H1 (cell line): ENCODE data around the gene AANAT. TPM values are rescaled to one million over a fixed set of nuclear protein-coding genes. Genes with fewer than 3 reads are reported as not detected.
A peak's percentile ranks its signal among the peaks of the same experiment; 100 is the strongest.

ENCODE experiments used
- CTCF ChIA-PET: fragments of 300-600 bp; sonication (Branson Sonifier 250); formaldehyde crosslinking; loops from one replicate; lab custom pipeline; 2021; ENCODE audit not compliant: partially characterized antibody; lab: Charles Lee
- POLR2A ChIA-PET: fragments of 300-600 bp; sonication (Branson Sonifier 250); formaldehyde crosslinking; loops from one replicate; lab custom pipeline; 2021; ENCODE audit warnings: inconsistent platforms; ENCODE audit not compliant: partially characterized antibody; lab: Charles Lee
- DNase-seq, 2 experiments: peaks; one replicate each; pipeline versions ENCODE4 v3.0.0 to v3.0.0-alpha.2; 2010 to 2022; ENCODE audit warnings: low spot score in 2 of 2, low read depth in 1 of 2, mixed read lengths in 1 of 2
- FAIRE-seq: peaks from 2 replicates; lab custom pipeline; 2011; peaks lifted over from hg19 to GRCh38; lab: Jason Lieb, UNC
- H2AFZ ChIP-seq: 2 replicates; pipeline ENCODE4 v1.8.1; 2012; ENCODE audit warnings: low read length, inconsistent platforms
- H2AK5ac ChIP-seq: 2 replicates; pipeline ENCODE4 v1.6.1; 2013; ENCODE audit warnings: low read depth, low read length
- H2BK120ac ChIP-seq: replicated peaks from 2 replicates; pipeline ENCODE3; 2013; ENCODE audit warnings: low read depth, low read length, inconsistent platforms
- H2BK12ac ChIP-seq: 2 replicates; pipeline ENCODE4 v1.6.1; 2013; ENCODE audit warnings: low read depth, low read length
- H2BK15ac ChIP-seq: 2 replicates; pipeline ENCODE4 v1.6.1; 2013; ENCODE audit warnings: low read length
- H2BK20ac ChIP-seq: 2 replicates; pipeline ENCODE4 v1.6.1; 2013; ENCODE audit warnings: low read length
- H2BK5ac ChIP-seq: 2 replicates; pipeline ENCODE4 v1.6.1; 2013; ENCODE audit warnings: low read depth, low read length
- H3K14ac ChIP-seq: 2 replicates; pipeline ENCODE4 v1.6.1; 2013; ENCODE audit warnings: inconsistent platforms; ENCODE audit not compliant: insufficient read length
- H3K18ac ChIP-seq: 2 replicates; pipeline ENCODE4 v1.6.1; 2013; ENCODE audit warnings: low read length; ENCODE audit errors: extremely low read depth
- H3K23ac ChIP-seq: 2 replicates; pipeline ENCODE4 v1.6.1; 2013; ENCODE audit warnings: inconsistent platforms; ENCODE audit not compliant: insufficient read length
- H3K23me2 ChIP-seq: 2 replicates; pipeline ENCODE4 v1.6.1; 2013; ENCODE audit warnings: low read depth, low read length
- H3K27ac ChIP-seq: 2 replicates; pipeline ENCODE4 v1.6.1; 2011; ENCODE audit warnings: low read depth, low read length, inconsistent platforms
- H3K27me3 ChIP-seq, 4 experiments: replicated peaks in 1 of 4; 1 replicate in 1 of 4; 2 replicates in 3 of 4; pipeline versions ENCODE4 v1.6.1 to v1.8.1; 2011 to 2013; ENCODE audit warnings: low read length in 3 of 4, mild to moderate bottlenecking in 3 of 4, inconsistent platforms in 2 of 4, mixed read lengths in 2 of 4, moderate library complexity in 1 of 4; ENCODE audit not compliant: control insufficient read depth in 3 of 4, insufficient read depth in 3 of 4; ENCODE audit errors: extremely low read depth in 1 of 4
- H3K36me3 ChIP-seq, 4 experiments: 2 replicates each; pipeline versions ENCODE4 v1.6.1 to v1.8.1; 2011 to 2013; ENCODE audit warnings: mild to moderate bottlenecking in 4 of 4, low read length in 3 of 4, moderate library complexity in 2 of 4, control low read depth in 1 of 4, inconsistent platforms in 1 of 4; ENCODE audit not compliant: insufficient read depth in 4 of 4, control insufficient read depth in 2 of 4
- H3K4ac ChIP-seq: replicated peaks from 2 replicates; pipeline ENCODE3; 2013; ENCODE audit warnings: low read length, low read depth, mixed read lengths, inconsistent platforms; ENCODE audit not compliant: insufficient read length
- H3K4me1 ChIP-seq, 4 experiments: replicated peaks in 1 of 4; 1 replicate in 1 of 4; 2 replicates in 3 of 4; pipeline versions ENCODE4 v1.6.1 to v1.8.1; 2011 to 2013; ENCODE audit warnings: low read length in 3 of 4, inconsistent platforms in 2 of 4, mixed read lengths in 1 of 4; ENCODE audit not compliant: insufficient read depth in 4 of 4, control insufficient read depth in 3 of 4
- H3K4me2 ChIP-seq, 2 experiments: 2 replicates each; pipeline versions ENCODE4 v1.6.1 to v1.8.1; 2011 to 2013; ENCODE audit warnings: low read depth in 2 of 2, low read length in 2 of 2, control low read depth in 1 of 2, inconsistent platforms in 1 of 2, mild to moderate bottlenecking in 1 of 2; ENCODE audit not compliant: insufficient read depth in 1 of 2
- H3K4me3 ChIP-seq, 4 experiments: fragments of 200-600, 300-600 bp in 1 of 4; sonication (generic), shearing (Covaris generic), sonication (Bioruptor Twin) in 1 of 4; 2 replicates each; pipeline versions ENCODE4 v1.5.1 to v1.8.1; 2011 to 2016; ENCODE audit warnings: low read length in 4 of 4, low read depth in 3 of 4, control low read depth in 2 of 4, inconsistent platforms in 2 of 4, mild to moderate bottlenecking in 2 of 4, mixed read lengths in 1 of 4, moderate library complexity in 1 of 4; ENCODE audit not compliant: insufficient read depth in 2 of 4; ENCODE audit errors: extremely low read depth in 1 of 4
- H3K56ac ChIP-seq: replicated peaks from 2 replicates; pipeline ENCODE3; 2013; ENCODE audit warnings: low read depth, mild to moderate bottlenecking, mixed read lengths, low read length, inconsistent platforms; ENCODE audit not compliant: insufficient read length
- H3K79me1 ChIP-seq: 2 replicates; pipeline ENCODE4 v1.6.1; 2013; ENCODE audit warnings: low read depth, low read length, control low read depth
- H3K79me2 ChIP-seq, 2 experiments: 2 replicates each; pipeline versions ENCODE4 v1.6.1 to v1.8.1; 2012 to 2013; ENCODE audit warnings: low read length in 2 of 2, mild to moderate bottlenecking in 2 of 2, inconsistent platforms in 1 of 2; ENCODE audit not compliant: insufficient read depth in 2 of 2, control insufficient read depth in 1 of 2
- H3K9ac ChIP-seq, 4 experiments: replicated peaks in 1 of 4; 1 replicate in 1 of 4; 2 replicates in 3 of 4; pipeline versions ENCODE4 v1.6.1 to v1.8.1; 2011 to 2013; ENCODE audit warnings: low read depth in 3 of 4, low read length in 3 of 4, control low read depth in 2 of 4, mild to moderate bottlenecking in 2 of 4, moderate library complexity in 2 of 4, inconsistent platforms in 1 of 4; ENCODE audit errors: extremely low read depth in 1 of 4
- H3K9me3 ChIP-seq, 2 experiments: 2 replicates each; pipeline versions ENCODE4 v1.6.1 to v1.8.1; 2012 to 2013; ENCODE audit warnings: mild to moderate bottlenecking in 2 of 2, moderate library complexity in 2 of 2, control low read depth in 1 of 2, inconsistent platforms in 1 of 2, low read depth in 1 of 2, low read length in 1 of 2, mixed read lengths in 1 of 2; ENCODE audit not compliant: insufficient read depth in 2 of 2
- H4K20me1 ChIP-seq, 2 experiments: replicated peaks in 1 of 2; 2 replicates each; pipeline versions ENCODE3 to v1.8.1; 2011 to 2013; ENCODE audit warnings: inconsistent platforms in 2 of 2, low read length in 2 of 2, mild to moderate bottlenecking in 1 of 2; ENCODE audit not compliant: insufficient read depth in 2 of 2, control insufficient read depth in 1 of 2
- H4K5ac ChIP-seq: 2 replicates; pipeline ENCODE4 v1.6.1; 2013; ENCODE audit warnings: low read length, low read depth, mixed read lengths, inconsistent platforms; ENCODE audit not compliant: insufficient read length
- H4K8ac ChIP-seq: 2 replicates; pipeline ENCODE4 v1.8.0; 2013; ENCODE audit warnings: mild to moderate bottlenecking, moderate library complexity, low read length, inconsistent platforms; ENCODE audit not compliant: insufficient read depth; ENCODE audit errors: extremely low read depth
- H4K91ac ChIP-seq: replicated peaks from 2 replicates; pipeline ENCODE3; 2013; ENCODE audit warnings: low read length, mixed read lengths, inconsistent platforms; ENCODE audit not compliant: insufficient read length
- ATF2 ChIP-seq: IDR thresholded peaks from 2 replicates; pipeline ENCODE4 v1.6.1; 2012; ENCODE audit warnings: low read length, inconsistent platforms
- HDAC2 ChIP-seq, 2 experiments: fragments of 300-600 bp in 1 of 2; sonication (generic) in 1 of 2; IDR thresholded peaks; 2 replicates each; pipeline ENCODE4 v1.6.1; 2011 to 2012; ENCODE audit warnings: low read depth in 2 of 2, low read length in 2 of 2, mild to moderate bottlenecking in 2 of 2, moderate library complexity in 2 of 2, borderline replicate concordance in 1 of 2, inconsistent platforms in 1 of 2
- KDM5A ChIP-seq: fragments of 200-600 bp; IDR thresholded peaks from 2 replicates; pipeline ENCODE4 v1.7.1; 2012; ENCODE audit warnings: mild to moderate bottlenecking, low read length, inconsistent platforms, mixed read lengths
- MAX ChIP-seq: IDR thresholded peaks from 2 replicates; pipeline ENCODE4 v1.6.1; 2012; ENCODE audit warnings: inconsistent platforms
- POLR2AphosphoS5 ChIP-seq: IDR thresholded peaks from 2 replicates; pipeline ENCODE4 v1.6.1; 2011; ENCODE audit warnings: low read depth, low read length
- POU5F1 ChIP-seq: IDR thresholded peaks from 2 replicates; pipeline ENCODE4 v1.6.1; 2011; ENCODE audit warnings: low read depth, mild to moderate bottlenecking, low read length, moderate library complexity
- RBBP5 ChIP-seq: IDR thresholded peaks from 2 replicates; pipeline ENCODE4 v1.7.1; 2012; ENCODE audit warnings: low read depth, mild to moderate bottlenecking, inconsistent platforms, low read length, moderate library complexity, borderline replicate concordance
- SP2 ChIP-seq: IDR thresholded peaks from 2 replicates; pipeline ENCODE4 v1.6.1; 2012; ENCODE audit warnings: mild to moderate bottlenecking, low read length, inconsistent platforms
- TAF7 ChIP-seq: optimal IDR thresholded peaks from 2 replicates; pipeline ENCODE3; 2011; ENCODE audit warnings: low read depth, mild to moderate bottlenecking, inconsistent platforms, low read length, moderate library complexity, borderline replicate concordance
- TEAD4 ChIP-seq: IDR thresholded peaks from 2 replicates; pipeline ENCODE4 v1.6.1; 2012; ENCODE audit warnings: low read depth, low read length, inconsistent platforms, mixed read lengths
- ZNF274 ChIP-seq: IDR thresholded peaks from 2 replicates; pipeline ENCODE4 v1.7.0; 2012; ENCODE audit warnings: low read length, borderline replicate concordance; ENCODE audit errors: extremely low read depth
- WGBS, 2 experiments: shearing (Covaris generic) in 1 of 2; methylation state at CpG; one replicate each; pipeline versions ENCODE4 v1.1.6 to v1.1.7; 2013 to 2015; ENCODE audit warnings: low lambda C conversion rate in 2 of 2, mixed read lengths in 2 of 2, inconsistent platforms in 1 of 2, low coverage in 1 of 2, missing lambda C conversion rate in 1 of 2; ENCODE audit not compliant: insufficient replicate concordance in 2 of 2, insufficient coverage in 1 of 2, insufficient read length in 1 of 2; ENCODE audit errors: extremely low coverage in 1 of 2, missing lambda C conversion rate in 1 of 2; 5-methylcytosine and 5-hydroxymethylcytosine counted together
- polyA plus RNA-seq, 7 experiments: library from polyadenylated mRNA; depleted of rRNA in 3 of 7; stranded (reverse) in 5 of 7; unstranded in 2 of 7; fragments of >200 nt in 5 of 7; fragments of 200-250 nt in 2 of 7; gene quantifications; 1 replicate in 5 of 7; 2 replicates in 1 of 7; 4 replicates in 1 of 7; pipeline versions ENCODE4 v1.2.1 to v1.2.3, GENCODE V29; 2011 to 2013; ENCODE audit warnings: missing spikeins in 2 of 7, mixed read lengths in 2 of 7
- total RNA-seq: library from RNA; stranded (reverse); fragmentation: NEBNext Ultra II Directional; extraction: Animal tissue kit (Norgen Biotek cat#: 25700); gene quantifications from 2 replicates; pipeline ENCODE4 v1.2.1, GENCODE V29; 2021

The AANAT gene
- total and polyA plus RNA-seq, 2 of the 8 experiments (the other 6 are each of a cell fraction or from before 2014, with no cell fraction given): 0.53 TPM; not detected in 1

DNA sequence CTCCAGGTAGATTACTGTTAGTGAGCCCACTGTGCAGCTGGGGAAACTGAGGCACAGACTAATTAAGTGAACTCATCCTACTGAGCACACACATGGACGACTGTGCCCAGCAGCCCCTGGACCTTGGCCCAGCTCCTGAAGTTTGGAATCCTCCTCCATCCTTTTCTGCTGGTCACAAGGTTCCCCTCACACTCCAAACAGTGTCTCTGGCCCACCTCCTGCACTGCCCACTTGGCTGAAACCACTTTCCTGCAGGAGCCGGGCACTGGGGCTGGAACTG is 30.2 kb downstream of the AANAT start:
- Histone ChIP-seq H2BK12ac (0 out of 2 replicates have a peak overlapping the region, but pooled peaks have one; percentile 27), H2BK15ac (peak overlapping the region; percentile 46; the same call in 1 of the 2 replicates), H3K14ac (no peak overlapping the region), H2AK5ac (0 out of 2 replicates have a peak overlapping the region, but pooled peaks have one; percentile 48), H2BK20ac (peak overlapping the region; percentile 61), H3K27ac (no peak overlapping the region), H3K4me1 (peaks cover 16 to 49% (median 41%) of the 10 kb centered on the region in 4 experiments), H3K4me2 (0 out of 4 replicates have a peak overlapping the region, but pooled peaks of 1 of the 2 experiments have one; percentile 7), H2BK5ac (no peak overlapping the region), H3K36me3 (no peaks in the 10 kb centered on the region), H3K9ac (no peak overlapping the region), H3K4me3 (no peak overlapping the region), H3K18ac (no peak overlapping the region), H3K79me2 (peaks cover 0 to 6% of the 10 kb centered on the region in 2 experiments; a peak in 2 of 4 replicates), H3K23me2 (peaks cover 7% of the 10 kb centered on the region; the same call in 1 of the 2 replicates), H3K27me3 (no peaks in the 10 kb centered on the region), H4K5ac (no peak overlapping the region), H2BK120ac (no peak overlapping the region), H3K9me3 (no peaks in the 10 kb centered on the region), H4K91ac (no peak overlapping the region), H4K8ac (peak overlapping the region; percentile 65; the same call in 1 of the 2 replicates), H3K4ac (no peak overlapping the region), H4K20me1 (peaks cover 4 to 25% of the 10 kb centered on the region in 2 experiments), H3K56ac (no peak overlapping the region), H2AFZ (no peak overlapping the region), H3K23ac (no peak overlapping the region), H3K79me1 (peaks cover 12% of the 10 kb centered on the region)
- ChIA-PET POLR2A (interaction anchor here (1.2 kb wide), 1 partner anchor 10 kb away, joined by 3 read pairs; no protein-coding TSS in a partner anchor), CTCF (interaction anchor here (0.5 to 20.2 kb wide), 11 partner anchors 10 to 198 kb away, joined by 3 to 446 read pairs (median 3); partner anchors contain the start of gene AANAT)
- FAIRE-seq (no peak), DNase-seq (no peak)
- WGBS, 2 experiments: 90% methylated on average over 2 of the region's 2 CpGs; no CpG with 5 or more reads in 1 of the 2 experiments
- TF ChIP-seq ATF2: no peak
- no peak for TF ChIP-seq ZNF274
- no peak for TF ChIP-seq POLR2AphosphoS5
- no peak for TF ChIP-seq KDM5A
- no peak for TF ChIP-seq MAX
- TF ChIP-seq SP2: no peak
- no peak for TF ChIP-seq POU5F1
- no peak for TF ChIP-seq HDAC2 (IDR thresholded peaks at IDR 0.05; ENCODE audit: borderline replicate concordance in 1 of 2, low read depth in 2 of 2, low read length in 2 of 2)
- TF ChIP-seq RBBP5: no peak
- TF ChIP-seq TAF7: no peak
- no peak for TF ChIP-seq TEAD4
